Astrocyte of the spinal cord (primary cell): ENCODE measurements around the gene PCDH1.
A peak's percentile ranks its signal among the peaks of the same experiment; 100 is the strongest.
"Not testable (repeated sequence)": the region's sequence is repeated elsewhere in the genome, so short reads cannot be mapped to it uniquely, and the experiment has no call there.

Source experiments
- DNase-seq: peaks from one replicate; pipeline ENCODE4 v3.0.0; 2011; ENCODE audit warnings: low read depth, low spot score
- H3K4me3 ChIP-seq: 2 replicates; pipeline ENCODE4 v1.5.1; 2011; ENCODE audit warnings: low read depth, mild to moderate bottlenecking, low read length, moderate library complexity
- in situ Hi-C: cut with HindIII; loops from 2 replicates; pipeline ENCODE4 v1.10.0; 2017; ENCODE audit warnings: low sequenced_read_pairs
- TF ChIP-seq, protein P1 (sequence below): IDR thresholded peaks from 2 replicates; pipeline ENCODE4 v1.5.1; 2012; ENCODE audit warnings: low read depth, mild to moderate bottlenecking, low read length, inconsistent platforms

The PCDH1 gene

DNA sequence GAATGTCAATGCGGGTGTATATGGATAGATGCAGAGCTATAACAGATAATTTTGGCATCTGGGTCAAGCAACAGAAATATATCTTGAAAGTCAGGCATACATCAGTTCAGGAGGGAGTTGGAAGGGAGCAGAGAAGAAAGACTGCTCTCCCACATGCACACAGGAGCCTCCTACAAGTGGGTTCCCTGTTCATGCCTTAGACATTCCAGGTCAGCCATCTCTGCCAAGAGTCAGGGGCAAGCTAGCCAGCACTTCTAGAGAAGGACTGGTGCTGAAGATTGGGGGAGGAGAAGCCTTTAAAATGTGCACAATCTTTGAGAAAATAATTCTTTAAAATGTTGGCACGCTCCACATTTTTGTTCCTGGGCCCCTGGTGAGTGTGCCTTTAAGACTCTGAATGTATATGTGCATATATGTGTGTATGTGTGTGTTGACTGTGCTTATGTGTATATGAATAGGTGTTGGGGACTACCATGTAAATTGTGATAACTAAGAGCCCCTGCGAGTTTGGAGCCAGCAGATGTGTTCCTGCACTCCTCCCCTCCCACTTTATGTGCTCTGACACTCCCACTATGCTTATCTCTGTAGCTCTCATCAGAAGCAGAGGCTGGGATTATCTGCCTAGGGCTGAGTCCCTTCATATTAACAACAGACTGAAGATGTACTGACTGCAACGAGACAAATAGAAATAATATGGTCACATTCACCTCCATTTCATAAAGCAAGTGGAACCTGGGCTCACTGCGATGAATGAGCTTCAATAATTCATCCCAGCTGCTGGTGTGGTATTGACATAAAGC lies 24.0 kb upstream of the PCDH1 start:
- TF ChIP-seq, protein P1, sequence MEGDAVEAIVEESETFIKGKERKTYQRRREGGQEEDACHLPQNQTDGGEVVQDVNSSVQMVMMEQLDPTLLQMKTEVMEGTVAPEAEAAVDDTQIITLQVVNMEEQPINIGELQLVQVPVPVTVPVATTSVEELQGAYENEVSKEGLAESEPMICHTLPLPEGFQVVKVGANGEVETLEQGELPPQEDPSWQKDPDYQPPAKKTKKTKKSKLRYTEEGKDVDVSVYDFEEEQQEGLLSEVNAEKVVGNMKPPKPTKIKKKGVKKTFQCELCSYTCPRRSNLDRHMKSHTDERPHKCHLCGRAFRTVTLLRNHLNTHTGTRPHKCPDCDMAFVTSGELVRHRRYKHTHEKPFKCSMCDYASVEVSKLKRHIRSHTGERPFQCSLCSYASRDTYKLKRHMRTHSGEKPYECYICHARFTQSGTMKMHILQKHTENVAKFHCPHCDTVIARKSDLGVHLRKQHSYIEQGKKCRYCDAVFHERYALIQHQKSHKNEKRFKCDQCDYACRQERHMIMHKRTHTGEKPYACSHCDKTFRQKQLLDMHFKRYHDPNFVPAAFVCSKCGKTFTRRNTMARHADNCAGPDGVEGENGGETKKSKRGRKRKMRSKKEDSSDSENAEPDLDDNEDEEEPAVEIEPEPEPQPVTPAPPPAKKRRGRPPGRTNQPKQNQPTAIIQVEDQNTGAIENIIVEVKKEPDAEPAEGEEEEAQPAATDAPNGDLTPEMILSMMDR, result no peak
- H3K4me3 ChIP-seq, result no peak overlapping the region
- in situ Hi-C loops, result no loop called here
- DNase-seq, result no peak

DNA sequence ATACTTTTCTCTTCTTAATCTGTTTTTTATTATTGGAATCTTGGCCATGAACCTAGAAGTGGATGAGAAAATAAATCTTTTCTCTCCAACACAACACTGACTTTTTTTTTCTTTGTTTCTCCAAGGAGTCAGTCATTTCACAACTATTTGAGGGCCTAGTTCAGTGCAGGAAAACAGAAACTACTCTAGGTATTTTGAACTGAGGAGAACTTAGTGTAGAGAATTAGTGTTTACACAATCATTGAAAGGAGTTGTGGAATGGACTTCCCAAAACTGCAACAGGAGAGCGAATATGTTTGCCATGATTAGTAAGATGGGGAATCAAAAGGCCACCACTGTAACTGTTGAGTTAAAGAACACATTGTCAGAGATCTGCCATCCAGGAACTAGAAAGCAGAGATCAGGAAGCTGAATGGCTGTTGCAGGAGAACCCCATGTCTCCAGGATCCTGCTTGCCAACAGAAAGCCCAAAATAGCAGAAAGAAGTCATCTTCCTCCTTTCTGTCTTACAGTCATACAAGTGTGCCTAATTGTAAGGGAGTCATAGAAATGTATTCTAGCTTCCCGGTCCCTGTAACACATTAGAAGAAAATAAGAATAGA lies 20.3 kb upstream of the PCDH1 start:
- TF ChIP-seq, protein P1, result no peak
- in situ Hi-C loops, result no loop called here
- no peak overlapping the region for H3K4me3 ChIP-seq
- no peak for DNase-seq

DNA sequence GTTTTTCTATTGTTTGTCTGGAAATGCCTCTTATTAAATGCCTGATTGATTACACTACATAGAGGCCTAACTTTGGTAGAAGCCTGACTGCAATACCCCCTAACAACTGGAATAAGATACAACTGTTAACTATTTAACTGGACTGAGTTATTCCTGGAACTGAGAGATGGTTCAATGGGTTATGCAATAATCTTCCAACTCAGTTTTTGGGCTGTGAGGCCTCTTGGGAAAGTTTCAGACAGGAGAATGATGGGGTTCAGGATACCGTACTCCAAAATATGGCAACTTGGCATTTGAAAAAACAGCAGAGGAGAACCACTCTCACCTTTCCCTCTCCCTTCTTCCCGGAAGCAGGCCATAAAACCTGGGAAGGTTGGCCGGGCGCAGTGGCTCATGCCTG lies 19.2 kb upstream of the PCDH1 start:
- in situ Hi-C loops, result no loop called here
- TF ChIP-seq, protein P1, result no peak
- H3K4me3 ChIP-seq, result no peak overlapping the region
- no peak for DNase-seq

DNA sequence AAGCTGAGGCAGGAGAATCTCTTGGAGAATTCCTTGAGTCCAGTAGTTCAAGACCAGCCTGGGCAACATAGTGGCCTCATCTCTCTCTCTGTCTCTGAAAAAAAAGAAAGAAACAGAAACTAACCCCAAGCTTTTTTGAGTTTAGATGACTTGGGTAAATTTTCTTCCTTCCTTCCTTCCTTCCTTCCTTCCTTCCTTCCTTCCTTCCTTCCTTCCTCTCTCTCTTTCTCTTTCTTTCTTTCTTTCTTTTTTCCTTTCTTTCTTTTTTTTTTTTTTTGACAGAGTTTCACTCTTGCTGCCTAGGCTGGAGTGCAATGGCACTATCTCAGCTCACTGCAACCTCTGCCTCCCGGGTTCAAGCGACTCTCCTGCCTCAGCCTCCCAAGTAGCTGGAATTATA lies 12.2 kb upstream of the PCDH1 start:
- DNase-seq, in situ Hi-C loops, H3K4me3 ChIP-seq: not testable (repeated sequence)

DNA sequence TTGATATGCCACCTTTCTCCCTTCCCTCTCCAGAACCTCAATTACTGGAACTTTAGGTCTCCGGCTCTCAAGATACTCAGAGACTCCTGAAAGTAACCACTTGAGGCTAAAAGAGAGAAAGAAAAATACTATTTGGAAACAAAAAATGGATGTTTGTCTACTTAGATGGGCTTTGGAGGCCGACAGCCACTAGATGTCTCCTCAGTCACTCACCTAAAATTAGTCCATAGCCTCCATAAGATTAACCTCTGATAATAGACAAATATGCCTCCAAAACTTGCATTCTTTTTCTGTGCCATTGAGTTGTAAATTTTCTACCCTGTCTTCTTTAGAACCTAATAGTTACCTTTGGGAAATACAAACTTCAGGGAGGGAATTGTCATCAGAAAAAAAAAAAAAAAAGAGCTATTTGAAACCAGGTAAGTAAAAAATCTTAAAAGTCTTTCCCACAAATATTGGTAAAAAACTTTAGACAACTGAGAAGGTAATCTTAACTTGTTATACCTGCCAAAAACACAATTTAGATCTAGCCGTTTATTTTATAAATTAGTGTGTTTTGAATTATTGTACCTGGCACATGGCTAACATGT lies 11.2 kb upstream of the PCDH1 start:
- TF ChIP-seq, protein P1, result peak; percentile 55
- no peak for DNase-seq
- in situ Hi-C loops, result no loop called here
- no peak overlapping the region for H3K4me3 ChIP-seq

DNA sequence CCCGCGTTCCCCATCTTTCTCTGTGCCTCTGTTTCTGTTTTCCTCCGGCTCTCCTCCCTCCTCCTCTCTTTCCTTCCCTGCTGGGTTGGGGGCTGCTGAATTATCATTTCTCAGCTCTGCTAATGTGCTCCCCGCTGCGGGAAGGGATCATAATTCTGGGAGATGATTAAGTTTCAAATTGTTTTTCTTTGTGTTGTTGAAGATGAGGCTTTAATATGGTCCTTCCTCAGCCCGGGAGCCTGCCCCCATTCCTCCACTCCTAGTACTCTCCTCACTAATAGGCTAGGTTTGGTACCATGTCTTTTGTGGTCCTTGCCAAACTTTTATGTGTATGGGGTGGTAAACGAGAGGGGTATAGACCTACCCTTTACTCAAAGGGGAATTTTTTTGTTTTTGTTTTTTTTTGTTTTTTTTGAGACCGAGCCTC lies 5.7 kb upstream of the PCDH1 start:
- DNase-seq, result no peak
- no peak overlapping the region for H3K4me3 ChIP-seq

More for the DNA sequence above, 5.7 kb upstream of the PCDH1 start:
- in situ Hi-C loops, result no loop called here
- TF ChIP-seq, protein P1, result no peak
